Calu3 (cell line): ENCODE measurements around the gene PRKACG. TPM values are rescaled to one million over a fixed set of nuclear protein-coding genes. Genes with fewer than 3 reads are reported as not detected.
A peak's percentile ranks its signal among the peaks of the same experiment; 100 is the strongest.

Source experiments
- Bru-seq: library from RNA; stranded (reverse); fragments of 400-500 nt; gene quantifications from one replicate; lab custom pipeline; 2021; lab: Mats Ljungman, UMichigan
- BruChase-seq, 2 experiments: library from RNA; stranded (reverse); fragments of 400-500 nt; gene quantifications; one replicate each; lab custom pipeline; 2021; lab: Mats Ljungman, UMichigan
- BruUV-seq: library from RNA; stranded (reverse); fragments of 400-500 nt; replicated peaks from 2 replicates; lab custom pipeline; 2021; lab: Mats Ljungman, UMichigan
- CTCF ChIA-PET: fragments of 300-600 bp; sonication (Branson Sonifier 250); formaldehyde crosslinking; loops from one replicate; lab custom pipeline; 2022; ENCODE audit warnings: antibody characterized with exemption; lab: Charles Lee
- DNase-seq: peaks from one replicate; pipeline ENCODE4 v3.0.0; 2022
- H3K27ac Mint-ChIP-seq: one replicate; pipeline ENCODE4 v1.8.0; 2022; ENCODE audit warnings: mixed read lengths; ENCODE audit not compliant: unreplicated experiment
- H3K27me3 Mint-ChIP-seq: one replicate; pipeline ENCODE4 v1.8.0; 2022; ENCODE audit warnings: mixed read lengths; ENCODE audit not compliant: unreplicated experiment
- H3K36me3 Mint-ChIP-seq: one replicate; pipeline ENCODE4 v1.8.0; 2022; ENCODE audit warnings: mild to moderate bottlenecking, moderate library complexity, mixed read lengths; ENCODE audit not compliant: insufficient read depth, unreplicated experiment
- H3K4me1 Mint-ChIP-seq: one replicate; pipeline ENCODE4 v1.8.0; 2022; ENCODE audit warnings: mild to moderate bottlenecking, low read depth, mixed read lengths; ENCODE audit not compliant: unreplicated experiment
- H3K4me3 Mint-ChIP-seq: one replicate; pipeline ENCODE4 v1.8.0; 2022; ENCODE audit warnings: mild to moderate bottlenecking, low read depth, moderate library complexity, mixed read lengths; ENCODE audit not compliant: unreplicated experiment
- H3K9me3 Mint-ChIP-seq: one replicate; pipeline ENCODE4 v1.8.0; 2022; ENCODE audit warnings: low read depth, mixed read lengths; ENCODE audit not compliant: unreplicated experiment
- CTCF ChIP-seq: fragments of 200-600 bp; IDR thresholded peaks from one replicate; pipeline ENCODE4 v1.8.0; 2022; ENCODE audit warnings: antibody characterized with exemption; ENCODE audit not compliant: unreplicated experiment
- intact Hi-C: fragments of 100-400 bp; cut with micrococcal nuclease; formaldehyde crosslinking; loops from one replicate; pipeline ENCODE4 v1.10.0; 2022; ENCODE audit not compliant: unreplicated experiment
- long read RNA-seq: library from polyadenylated mRNA; stranded (forward); transcript quantifications from one replicate; pipeline ENCODE4 v2.0.0, GENCODE V29; 2022
- total RNA-seq: library from RNA; stranded (reverse); gene quantifications from 2 replicates; pipeline ENCODE4 v1.2.3, GENCODE V29; 2022

The PRKACG gene
- total RNA-seq: not detected in 2 replicates
- not detected for Bru-seq, nascent RNA
- not detected for BruChase-seq, experiment 1, labeled RNA remaining after a 6-hour chase
- BruChase-seq, experiment 2, labeled RNA remaining after a 2-hour chase: not detected
- long read RNA-seq: 0 reads

GRCh38 chr9:69014013-69014412 is at the start of gene PRKACG:
Gene PRKACG, minus strand, starts transcription at chr9:69014113. Its CDS starts 21 bp downstream, at chr9:69014092.
- Mint-ChIP-seq H3K27me3 (peaks cover 25% of the 10 kb centered on the region), H3K27ac (no peak within 1 kb of the TSS), H3K4me1 (no peaks in the 10 kb centered on the region), H3K36me3 (no peaks in the 10 kb centered on the region), H3K4me3 (no peak within 1 kb of the TSS), H3K9me3 (no peaks in the 10 kb centered on the region)
- DNase-seq: no peak
- no TSS peak for BruUV-seq
- CTCF ChIA-PET: no interaction called here
- no peak for TF ChIP-seq CTCF
- intact Hi-C loops: no loop called here

- DNase-seq: no peak
- BruUV-seq: no TSS peak
- Mint-ChIP-seq H3K36me3 (no peaks in the 10 kb centered on the region), H3K27me3 (no peaks in the 10 kb centered on the region), H3K27ac (no peak overlapping the region), H3K4me1 (no peaks in the 10 kb centered on the region), H3K9me3 (no peaks in the 10 kb centered on the region), H3K4me3 (no peak overlapping the region)
- intact Hi-C loops: no loop called here
- no peak for TF ChIP-seq CTCF
- CTCF ChIA-PET: no interaction called here
These were observed 48.3 kb upstream of the PRKACG start for GRCh38 chr9:69062195-69062594.

- H3K27ac Mint-ChIP-seq: peak overlapping the region; percentile 57
- intact Hi-C loops: no loop called here
- DNase-seq: no peak
- no peak overlapping the region for H3K4me3 Mint-ChIP-seq
- no peak for TF ChIP-seq CTCF
- H3K9me3 Mint-ChIP-seq: no peaks in the 10 kb centered on the region
- CTCF ChIA-PET: no interaction called here
- no peaks in the 10 kb centered on the region for H3K4me1 Mint-ChIP-seq
- no peaks in the 10 kb centered on the region for H3K27me3 Mint-ChIP-seq
- no TSS peak for BruUV-seq
- no peaks in the 10 kb centered on the region for H3K36me3 Mint-ChIP-seq
These were observed 46.9 kb upstream of the PRKACG start for GRCh38 chr9:69060766-69061165.

GRCh38 chr9:69058101-69058500 is 44.2 kb upstream of the PRKACG start:
- Mint-ChIP-seq H3K36me3 (peaks cover 4% of the 10 kb centered on the region), H3K4me3 (no peak overlapping the region), H3K27me3 (no peaks in the 10 kb centered on the region), H3K9me3 (no peaks in the 10 kb centered on the region), H3K27ac (no peak overlapping the region), H3K4me1 (no peaks in the 10 kb centered on the region)
- no TSS peak for BruUV-seq
- intact Hi-C loops: no loop called here
- CTCF ChIA-PET: no interaction called here
- DNase-seq: no peak
- no peak for TF ChIP-seq CTCF
